Trophoblast cell (in vitro differentiated cells and primary cell): ENCODE data around the gene NRDE2.
"Not testable (repeated sequence)": the region's sequence is repeated elsewhere in the genome, so short reads cannot be mapped to it uniquely, and the experiment has no call there.

Source experiments
- DNase-seq, 2 donors: peaks; one replicate each; pipeline ENCODE4 v3.0.0-alpha.2; 2016
- H2AFZ ChIP-seq: 2 replicates; pipeline ENCODE4 v1.6.1; 2013; ENCODE audit warnings: low read length, moderate library complexity, mild to moderate bottlenecking; ENCODE audit not compliant: insufficient read depth, poor library complexity
- H2AK5ac ChIP-seq: 2 replicates; pipeline ENCODE4 v1.6.1; 2013; ENCODE audit warnings: mild to moderate bottlenecking, low read length
- H2BK120ac ChIP-seq: 2 replicates; pipeline ENCODE4 v1.6.1; 2013; ENCODE audit warnings: low read length, mild to moderate bottlenecking, moderate library complexity; ENCODE audit not compliant: insufficient read depth, poor library complexity
- H2BK12ac ChIP-seq: 2 replicates; pipeline ENCODE4 v1.6.1; 2013; ENCODE audit warnings: mild to moderate bottlenecking, low read length, moderate library complexity
- H2BK5ac ChIP-seq: 2 replicates; pipeline ENCODE4 v1.6.1; 2013; ENCODE audit warnings: low read length, low read depth, moderate library complexity, mild to moderate bottlenecking; ENCODE audit not compliant: poor library complexity
- H3K14ac ChIP-seq: 2 replicates; pipeline ENCODE4 v1.6.1; 2013; ENCODE audit warnings: mild to moderate bottlenecking, low read length
- H3K18ac ChIP-seq: 2 replicates; pipeline ENCODE4 v1.6.1; 2013; ENCODE audit warnings: mild to moderate bottlenecking, low read length
- H3K23ac ChIP-seq: 2 replicates; pipeline ENCODE4 v1.6.1; 2013; ENCODE audit warnings: low read length
- H3K27ac ChIP-seq: 2 replicates; pipeline ENCODE4 v1.5.1; 2013; ENCODE audit warnings: low read depth, mild to moderate bottlenecking, inconsistent platforms, low read length, moderate library complexity
- H3K27me3 ChIP-seq: 2 replicates; pipeline ENCODE4 v1.6.1; 2013; ENCODE audit warnings: inconsistent platforms, mild to moderate bottlenecking, low read length, moderate library complexity; ENCODE audit not compliant: insufficient read depth
- H3K36me3 ChIP-seq, 2 experiments: 1 replicate in 1 of 2; 2 replicates in 1 of 2; pipeline ENCODE4 v1.6.1; 2013; ENCODE audit warnings: low read length in 2 of 2, mild to moderate bottlenecking in 2 of 2, moderate library complexity in 1 of 2; ENCODE audit not compliant: insufficient read depth in 2 of 2, control insufficient read depth in 1 of 2
- H3K4ac ChIP-seq: 2 replicates; pipeline ENCODE4 v1.6.1; 2013; ENCODE audit warnings: low read depth, mild to moderate bottlenecking, low read length, moderate library complexity
- H3K4me1 ChIP-seq, 2 experiments: 1 replicate in 1 of 2; 2 replicates in 1 of 2; pipeline ENCODE4 v1.6.1; 2013; ENCODE audit warnings: low read length in 2 of 2, mild to moderate bottlenecking in 2 of 2, moderate library complexity in 1 of 2; ENCODE audit not compliant: insufficient read depth in 2 of 2, control insufficient read depth in 1 of 2
- H3K4me2 ChIP-seq: 2 replicates; pipeline ENCODE4 v1.6.1; 2013; ENCODE audit warnings: inconsistent platforms, mild to moderate bottlenecking, low read length, moderate library complexity
- H3K4me3 ChIP-seq: 2 replicates; pipeline ENCODE4 v1.5.1; 2013; ENCODE audit warnings: mild to moderate bottlenecking, low read depth, low read length, inconsistent platforms
- H3K79me1 ChIP-seq: one replicate; pipeline ENCODE4 v1.6.1; 2013; ENCODE audit warnings: low read length
- H3K79me2 ChIP-seq: 2 replicates; pipeline ENCODE4 v1.6.1; 2013; ENCODE audit warnings: low read length, mild to moderate bottlenecking; ENCODE audit not compliant: control insufficient read depth, insufficient read depth, poor library complexity
- H3K9ac ChIP-seq: 2 replicates; pipeline ENCODE4 v1.6.1; 2013; ENCODE audit warnings: mild to moderate bottlenecking, low read length
- H3K9me3 ChIP-seq: 2 replicates; pipeline ENCODE4 v1.6.1; 2013; ENCODE audit warnings: low read depth, mild to moderate bottlenecking, control low read depth, inconsistent platforms, low read length; ENCODE audit not compliant: insufficient read depth
- H4K12ac ChIP-seq: 2 replicates; pipeline ENCODE4 v1.6.1; 2013; ENCODE audit warnings: low read depth, mild to moderate bottlenecking, low read length, moderate library complexity
- H4K8ac ChIP-seq: 2 replicates; pipeline ENCODE4 v1.6.1; 2013; ENCODE audit warnings: low read depth, mild to moderate bottlenecking, low read length, moderate library complexity
- H4K91ac ChIP-seq: one replicate; pipeline ENCODE4 v1.6.1; 2013; ENCODE audit warnings: low read depth, mild to moderate bottlenecking, low read length, moderate library complexity
- WGBS: extraction: QIAGEN DNeasy Blood & Tissue Kit; methylation state at CpG from one replicate; pipeline ENCODE4 v1.1.7; 2013; ENCODE audit warnings: missing lambda C conversion rate; ENCODE audit not compliant: insufficient read length, insufficient coverage; ENCODE audit errors: extremely low coverage; 5-methylcytosine and 5-hydroxymethylcytosine counted together

NRDE2 gene

GRCh38 chr14:90255871-90256270, 75.9 kb downstream of the NRDE2 start:
- Histone ChIP-seq H3K23ac (no peak overlapping the region), H4K91ac (no peak overlapping the region), H3K9me3 (no peaks in the 10 kb centered on the region), H4K8ac (no peak overlapping the region), H3K9ac (no peak overlapping the region), H3K4me3 (no peak overlapping the region), H2BK5ac (no peak overlapping the region), H2BK12ac (no peak overlapping the region), H3K27ac (no peak overlapping the region), H2AFZ (no peak overlapping the region), H3K14ac (no peak overlapping the region), H2AK5ac (no peak overlapping the region), H3K27me3 (no peaks in the 10 kb centered on the region), H3K4me2 (no peak overlapping the region), H3K36me3 (peaks cover 7% of the 10 kb centered on the region in 2 experiments), H3K79me1 (peaks cover 6% of the 10 kb centered on the region), H3K18ac (no peak overlapping the region), H2BK120ac (no peak overlapping the region), H4K12ac (no peak overlapping the region), H3K4ac (no peak overlapping the region), H3K79me2 (peaks cover 6% of the 10 kb centered on the region), H3K4me1 (peaks cover 0 to 2% of the 10 kb centered on the region in 2 experiments)
- DNase-seq = peak in 1 of 2 donors; percentile 40
- no CpG with 5 or more reads among the region's 1 CpG for WGBS

- Histone ChIP-seq H2AK5ac (no peak overlapping the region), H2BK12ac (no peak overlapping the region), H3K14ac (no peak overlapping the region), H3K27me3 (no peaks in the 10 kb centered on the region), H3K4me3 (no peak overlapping the region), H3K9me3 (no peaks in the 10 kb centered on the region), H3K79me1 (peaks cover 6% of the 10 kb centered on the region), H3K4me1 (peaks cover 0 to 2% of the 10 kb centered on the region in 2 experiments), H4K8ac (no peak overlapping the region), H3K4ac (no peak overlapping the region), H3K4me2 (no peak overlapping the region), H2BK5ac (no peak overlapping the region), H3K23ac (no peak overlapping the region), H3K79me2 (peaks cover 6% of the 10 kb centered on the region), H3K9ac (no peak overlapping the region), H3K18ac (no peak overlapping the region), H4K12ac (no peak overlapping the region), H3K27ac (no peak overlapping the region), H2AFZ (no peak overlapping the region), H3K36me3 (no peaks in the 10 kb centered on the region), H4K91ac (no peak overlapping the region), H2BK120ac (no peak overlapping the region)
- no peak for DNase-seq
- no CpG with 5 or more reads among the region's 8 CpGs for WGBS
Measured at GRCh38 chr14:90253826-90254225, 77.9 kb downstream of the NRDE2 start.

DNA sequence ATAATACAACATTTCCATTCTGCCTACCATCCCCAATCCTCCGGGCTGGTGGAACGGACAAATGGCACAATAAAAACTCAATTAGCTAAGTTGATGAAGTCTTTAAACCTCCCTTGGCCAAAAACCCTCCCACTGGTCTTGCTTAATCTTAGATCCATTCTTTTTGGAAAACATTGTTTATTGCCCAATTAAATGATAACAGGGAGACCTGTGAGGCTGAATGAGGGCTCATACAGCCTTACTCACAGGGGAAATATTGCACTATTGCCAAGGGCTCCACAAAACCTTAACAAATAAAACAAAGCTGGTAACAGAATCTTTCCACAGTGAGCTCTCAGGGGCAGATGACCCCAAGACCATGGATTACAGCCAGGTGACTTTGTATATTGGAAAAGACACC, 83.1 kb downstream of the NRDE2 start:
- no peaks in the 10 kb centered on the region for H3K79me2 ChIP-seq
- no peak overlapping the region for H2AK5ac ChIP-seq
- H2AFZ ChIP-seq = no peak overlapping the region
- H3K23ac ChIP-seq = no peak overlapping the region
- no peak for DNase-seq
- H3K4ac ChIP-seq = no peak overlapping the region
- H3K9me3 ChIP-seq = no peaks in the 10 kb centered on the region
- no peak overlapping the region for H4K8ac ChIP-seq
- H3K27me3 ChIP-seq = no peaks in the 10 kb centered on the region
- H4K12ac ChIP-seq = no peak overlapping the region
- H3K79me1 ChIP-seq = no peaks in the 10 kb centered on the region
- H3K36me3 ChIP-seq = no peaks in the 10 kb centered on the region
- H3K4me2 ChIP-seq = no peak overlapping the region
- WGBS = no CpG with 5 or more reads among the region's 2 CpGs
- H3K9ac ChIP-seq = no peak overlapping the region
- no peak overlapping the region for H2BK12ac ChIP-seq
- H3K18ac ChIP-seq = no peak overlapping the region
- no peak overlapping the region for H3K4me3 ChIP-seq
- no peak overlapping the region for H2BK5ac ChIP-seq
- H3K27ac ChIP-seq = no peak overlapping the region
- H2BK120ac ChIP-seq = no peak overlapping the region
- no peak overlapping the region for H4K91ac ChIP-seq
- H3K14ac ChIP-seq = no peak overlapping the region
- H3K4me1 ChIP-seq = no peaks in the 10 kb centered on the region

- H2BK5ac ChIP-seq, H4K12ac ChIP-seq, H3K9me3 ChIP-seq, H3K27ac ChIP-seq, H3K36me3 ChIP-seq, H4K91ac ChIP-seq, H3K23ac ChIP-seq, H2BK120ac ChIP-seq, H3K79me1 ChIP-seq, H2BK12ac ChIP-seq, H2AK5ac ChIP-seq, H3K79me2 ChIP-seq, H2AFZ ChIP-seq, H4K8ac ChIP-seq, H3K14ac ChIP-seq, H3K27me3 ChIP-seq, H3K18ac ChIP-seq, H3K9ac ChIP-seq, H3K4me1 ChIP-seq, H3K4ac ChIP-seq, H3K4me2 ChIP-seq, H3K4me3 ChIP-seq: not testable (repeated sequence)
- no CpG with 5 or more reads among the region's 10 CpGs for WGBS
- DNase-seq = peak; percentile 70 to 72
Measured at GRCh38 chr14:90247441-90247840, 84.3 kb downstream of the NRDE2 start.
